ENCODE results near the gene STK32B.
A peak's percentile ranks its signal among the peaks of the same experiment; 100 is the strongest.

The STK32B gene

GRCh38 chr4:5012244-5012898 lies 38.9 kb upstream of the STK32B start:
- DNase-seq (ENCODE audit: low read depth) = no peak
- H3K4me3 ChIP-seq (ENCODE audit: low read depth, low read length) = no peak overlapping the region
- TF ChIP-seq CTCF (conservative IDR thresholded peaks at IDR 0.05; ENCODE audit: low read depth, low read length) = no peak

DNA sequence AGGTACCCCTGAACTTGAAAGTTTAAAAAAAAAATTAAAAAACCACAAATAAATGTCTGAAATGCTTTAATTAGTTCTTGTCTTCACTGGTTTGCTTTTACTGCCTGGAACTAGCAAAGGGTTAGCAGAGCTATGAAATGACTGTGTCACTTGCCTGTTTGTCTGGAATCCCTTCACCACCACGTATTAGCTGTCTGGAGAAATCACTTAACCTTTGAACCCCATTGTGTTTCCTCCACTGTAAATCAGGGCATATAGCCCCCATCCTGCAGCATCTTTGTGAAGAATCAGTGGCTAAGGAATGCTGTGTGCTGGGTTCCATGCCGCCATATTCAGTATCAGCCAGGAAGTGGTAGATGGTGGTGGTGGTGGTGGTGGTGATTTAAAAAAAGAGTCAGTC lies 38.3 kb upstream of the STK32B start:
- no peak for TF ChIP-seq CTCF (conservative IDR thresholded peaks at IDR 0.05; ENCODE audit: low read depth, low read length)
- DNase-seq (ENCODE audit: low read depth) = no peak
- no peak overlapping the region for H3K4me3 ChIP-seq (ENCODE audit: low read depth, low read length)

- no peak for DNase-seq (ENCODE audit: low read depth)
- no peak for TF ChIP-seq CTCF (conservative IDR thresholded peaks at IDR 0.05; ENCODE audit: low read depth, low read length)
- no peak overlapping the region for H3K4me3 ChIP-seq (ENCODE audit: low read depth, low read length)
These were observed 37.1 kb upstream of the STK32B start for GRCh38 chr4:5014007-5014682.

DNA sequence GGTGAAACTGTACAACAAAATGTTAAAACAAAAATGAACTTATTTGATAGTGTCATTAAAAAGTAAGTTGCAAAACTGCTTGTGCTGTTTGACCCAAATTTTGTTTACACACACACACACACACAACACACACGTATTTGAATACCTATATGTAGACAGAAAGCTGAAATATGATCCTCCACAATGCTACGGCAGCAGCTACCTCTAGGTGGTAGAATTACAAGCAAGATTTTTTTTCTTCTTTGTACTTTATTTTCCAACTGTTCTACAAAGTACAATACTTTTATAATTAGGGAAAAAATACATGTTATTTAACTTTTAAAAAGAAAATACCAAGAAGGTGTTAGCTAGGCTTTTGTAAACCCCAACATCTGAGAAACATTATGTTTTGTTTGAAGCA lies 33.2 kb upstream of the STK32B start:
- peak; percentile 48 for DNase-seq (ENCODE audit: low read depth)
- peak; percentile 45 for TF ChIP-seq CTCF (conservative IDR thresholded peaks at IDR 0.05; ENCODE audit: low read depth, low read length)
- H3K4me3 ChIP-seq (ENCODE audit: low read depth, low read length) = no peak overlapping the region

- H3K4me3 ChIP-seq (ENCODE audit: low read depth, low read length) = no peak overlapping the region
These were observed 32.7 kb upstream of the STK32B start for GRCh38 chr4:5018603-5019002.

DNA sequence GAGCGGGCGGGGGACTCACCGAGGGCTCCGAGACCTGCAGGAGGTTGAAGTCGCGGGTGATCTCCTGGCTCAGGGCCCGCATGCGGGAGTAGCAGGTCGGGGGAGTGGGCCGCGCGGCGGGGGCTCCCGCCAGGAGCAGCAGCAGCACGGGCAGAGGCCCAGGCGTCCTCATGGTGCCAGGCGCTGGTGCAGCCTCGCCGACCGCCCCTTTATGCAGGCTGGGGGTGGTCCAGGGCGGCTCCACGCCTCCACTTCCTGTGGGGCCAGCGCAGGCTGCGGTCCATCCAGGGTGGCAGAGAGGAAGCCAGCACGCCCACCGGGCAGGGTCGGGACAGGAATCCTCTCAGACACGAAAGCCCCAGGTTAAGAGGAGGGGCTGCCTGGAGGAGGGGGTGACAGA lies 32.0 kb upstream of the STK32B start, which contains the start of gene CYTL1:
Gene CYTL1, minus strand, starts transcription at position 185 of the 400 bp plus-strand sequence. Its CDS starts 13 bp downstream, at position 172.
- DNase-seq (ENCODE audit: low read depth) = no peak
- TF ChIP-seq CTCF (conservative IDR thresholded peaks at IDR 0.05; ENCODE audit: low read depth, low read length) = no peak
- peak within 1 kb of the TSS; percentile 38 for H3K4me3 ChIP-seq (ENCODE audit: low read depth, low read length)

More at GRCh38 chr4:5018603-5019002, 32.7 kb upstream of the STK32B start:
- DNase-seq (ENCODE audit: low read depth) = no peak
- no peak for TF ChIP-seq CTCF (conservative IDR thresholded peaks at IDR 0.05; ENCODE audit: low read depth, low read length)

- no peak for DNase-seq (ENCODE audit: low read depth)
- H3K4me3 ChIP-seq (ENCODE audit: low read depth, low read length) = no peak overlapping the region
- TF ChIP-seq CTCF (conservative IDR thresholded peaks at IDR 0.05; ENCODE audit: low read depth, low read length) = no peak
These were observed 31.5 kb upstream of the STK32B start for GRCh38 chr4:5019796-5020195.
